IgD-negative memory B cell (primary cell): ENCODE data around the gene KRTAP12-4. TPM values are rescaled to one million over a fixed set of nuclear protein-coding genes. Genes with fewer than 3 reads are reported as not detected.

Experiments used
- polyA plus RNA-seq: library from polyadenylated mRNA; unstranded; fragments of 300-500 nt; fragmentation: Illumina TruSeq; gene quantifications from one replicate; pipeline ENCODE4 v1.2.3, GENCODE V29; 2021

Gene KRTAP12-4
- polyA plus RNA-seq, 1 donor from 2014 or later: not detected

Other genes with a start within 250 kb of the KRTAP12-4 start
- gene LRRC3, start 199.1 kb downstream of the KRTAP12-4 start, polyA plus RNA-seq: 0.14 TPM
- gene KRTAP10-1, start 114.5 kb downstream of the KRTAP12-4 start, polyA plus RNA-seq: not detected
- not detected for gene KRTAP10-2, start 103.2 kb downstream of the KRTAP12-4 start, polyA plus RNA-seq
- not detected for gene KRTAP10-3, start 95.9 kb downstream of the KRTAP12-4 start, polyA plus RNA-seq
- not detected for gene KRTAP10-4, start 80.9 kb downstream of the KRTAP12-4 start, polyA plus RNA-seq
- not detected for gene KRTAP10-5, start 74.1 kb downstream of the KRTAP12-4 start, polyA plus RNA-seq
- gene KRTAP10-6, start 62.2 kb downstream of the KRTAP12-4 start, polyA plus RNA-seq: not detected
- gene KRTAP10-7, start 54.1 kb downstream of the KRTAP12-4 start, polyA plus RNA-seq: not detected
- not detected for gene KRTAP10-8, start 42.6 kb downstream of the KRTAP12-4 start, polyA plus RNA-seq
- gene KRTAP10-9, start 27.6 kb downstream of the KRTAP12-4 start, polyA plus RNA-seq: not detected
- not detected for gene KRTAP10-10, start 17.3 kb downstream of the KRTAP12-4 start, polyA plus RNA-seq
- gene KRTAP10-11, start 8.2 kb downstream of the KRTAP12-4 start, polyA plus RNA-seq: not detected
- not detected for gene KRTAP12-3, start 3.3 kb upstream of the KRTAP12-4 start, polyA plus RNA-seq
- gene KRTAP12-2, start 12.3 kb upstream of the KRTAP12-4 start, polyA plus RNA-seq: not detected
- gene KRTAP12-1, start 27.5 kb upstream of the KRTAP12-4 start, polyA plus RNA-seq: not detected
- not detected for gene KRTAP10-12, start 42.5 kb upstream of the KRTAP12-4 start, polyA plus RNA-seq
- not detected for gene TSPEAR, start 56.9 kb upstream of the KRTAP12-4 start, polyA plus RNA-seq
- 55.7 TPM for gene UBE2G2, start 147.2 kb upstream of the KRTAP12-4 start, polyA plus RNA-seq
- gene SUMO3, start 163.4 kb upstream of the KRTAP12-4 start, polyA plus RNA-seq: 92.3 TPM
- 44.7 TPM for gene PTTG1IP, start 219.0 kb upstream of the KRTAP12-4 start, polyA plus RNA-seq